ENCODE results near the gene S1PR3. TPM values are rescaled to one million over a fixed set of nuclear protein-coding genes. Genes with fewer than 3 reads are reported as not detected.

Gene S1PR3
- 28.1 and 43.0 TPM in 2 replicates for total RNA-seq

DNA sequence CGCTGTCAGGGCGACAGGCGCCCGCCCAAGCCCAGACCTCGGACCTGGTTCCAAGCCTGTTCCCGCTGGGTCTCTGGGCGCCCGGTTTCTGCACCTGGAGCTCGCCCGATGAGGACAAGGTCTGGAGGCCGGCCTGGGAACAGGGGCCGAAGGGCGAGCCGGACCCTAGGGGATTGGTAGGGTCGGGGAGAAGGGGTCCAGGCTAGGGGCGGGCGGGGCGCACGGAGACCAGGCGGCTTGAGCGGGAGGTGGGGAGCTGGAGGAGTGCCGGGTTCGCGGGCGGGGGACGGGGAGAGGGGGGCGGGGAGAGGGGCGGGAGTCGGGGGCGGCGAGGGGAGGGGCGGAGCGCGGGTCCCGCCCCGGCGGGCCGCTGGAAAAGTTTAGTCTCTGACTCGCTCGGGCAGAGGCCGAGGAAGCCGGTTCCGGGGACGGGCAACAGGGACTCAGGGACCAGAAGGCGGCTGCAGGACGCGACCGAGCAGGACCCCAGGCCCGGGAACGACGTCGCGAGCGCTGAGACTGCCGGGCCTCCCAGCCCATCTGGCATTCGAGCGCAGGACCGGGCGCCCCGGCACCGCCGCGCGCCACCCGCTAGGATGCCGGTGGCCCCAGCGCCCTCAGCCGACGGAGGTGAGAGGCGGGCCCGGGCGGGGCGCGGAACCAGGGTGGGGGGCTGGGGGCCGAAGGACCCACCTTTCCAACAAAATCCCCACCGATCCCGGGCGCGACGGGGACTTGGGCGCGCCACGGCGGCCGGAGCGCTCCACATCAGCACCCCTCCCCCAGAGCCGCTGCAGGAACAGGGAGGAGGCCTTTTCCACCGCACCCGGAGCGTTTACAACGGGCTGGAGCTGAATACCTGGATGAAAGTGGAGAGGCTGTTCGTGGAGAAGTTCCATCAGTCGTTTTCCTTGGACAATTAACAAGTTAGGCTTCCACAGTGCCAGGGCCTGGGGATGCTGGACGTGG, at the start of gene S1PR3:
Gene S1PR3, plus strand, starts transcription at position 403 of the 969 bp plus-strand sequence. CDS start 9,733 bp downstream, outside the sequence.

Other genes starting within 250 kb of the S1PR3 start
- gene SHC3, start 187.3 kb downstream of the S1PR3 start, total RNA-seq = 4.4 and 10.1 TPM in 2 replicates

All from pericardium fibroblast (primary cell).